Measurements from ENCODE around the gene LAMP2.

DNA sequence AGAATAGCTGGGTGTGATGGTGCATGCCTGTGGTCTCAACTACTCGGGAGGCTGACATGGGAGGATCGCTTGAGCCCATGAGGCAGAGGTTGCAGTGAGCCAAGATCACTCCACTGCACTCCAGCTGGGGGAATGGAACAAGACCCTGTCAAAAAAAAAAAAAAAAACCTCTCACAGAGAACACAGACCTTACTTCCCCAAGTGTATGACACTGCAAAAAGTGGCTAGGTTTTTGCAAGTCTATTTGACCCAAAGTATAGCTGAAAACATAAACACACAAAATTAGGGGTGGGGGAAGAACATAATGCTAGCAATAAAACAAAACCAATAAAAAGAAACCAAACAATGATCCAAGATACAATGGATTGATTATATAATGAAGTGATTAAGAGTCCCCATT lies 6.7 kb downstream of the LAMP2 start:
- TF ChIP-seq, protein P1, sequence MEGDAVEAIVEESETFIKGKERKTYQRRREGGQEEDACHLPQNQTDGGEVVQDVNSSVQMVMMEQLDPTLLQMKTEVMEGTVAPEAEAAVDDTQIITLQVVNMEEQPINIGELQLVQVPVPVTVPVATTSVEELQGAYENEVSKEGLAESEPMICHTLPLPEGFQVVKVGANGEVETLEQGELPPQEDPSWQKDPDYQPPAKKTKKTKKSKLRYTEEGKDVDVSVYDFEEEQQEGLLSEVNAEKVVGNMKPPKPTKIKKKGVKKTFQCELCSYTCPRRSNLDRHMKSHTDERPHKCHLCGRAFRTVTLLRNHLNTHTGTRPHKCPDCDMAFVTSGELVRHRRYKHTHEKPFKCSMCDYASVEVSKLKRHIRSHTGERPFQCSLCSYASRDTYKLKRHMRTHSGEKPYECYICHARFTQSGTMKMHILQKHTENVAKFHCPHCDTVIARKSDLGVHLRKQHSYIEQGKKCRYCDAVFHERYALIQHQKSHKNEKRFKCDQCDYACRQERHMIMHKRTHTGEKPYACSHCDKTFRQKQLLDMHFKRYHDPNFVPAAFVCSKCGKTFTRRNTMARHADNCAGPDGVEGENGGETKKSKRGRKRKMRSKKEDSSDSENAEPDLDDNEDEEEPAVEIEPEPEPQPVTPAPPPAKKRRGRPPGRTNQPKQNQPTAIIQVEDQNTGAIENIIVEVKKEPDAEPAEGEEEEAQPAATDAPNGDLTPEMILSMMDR (IDR thresholded peaks at IDR 0.05; ENCODE audit: low read depth, low read length) = no peak
- TF ChIP-seq MYC (IDR thresholded peaks at IDR 0.05; ENCODE audit: low read depth, low read length) (no peak), POLR2A (IDR thresholded peaks at IDR 0.05; ENCODE audit: extremely low read depth, insufficient read length) (no peak)
- TF ChIP-seq, protein P2, sequence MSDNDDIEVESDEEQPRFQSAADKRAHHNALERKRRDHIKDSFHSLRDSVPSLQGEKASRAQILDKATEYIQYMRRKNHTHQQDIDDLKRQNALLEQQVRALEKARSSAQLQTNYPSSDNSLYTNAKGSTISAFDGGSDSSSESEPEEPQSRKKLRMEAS (IDR thresholded peaks at IDR 0.05; ENCODE audit: low read depth, low read length) = no peak

Measured in NB4 (cell line).